DOHH2 (cell line): ENCODE results near the gene WWOX.

Source experiments
- H3F3A ChIP-seq: fragments of 200-600 bp; sonication (generic), shearing (Covaris generic); 2 replicates; pipeline ENCODE4 v1.6.0; 2016; ENCODE audit warnings: antibody characterized with exemption, mild to moderate bottlenecking; ENCODE audit not compliant: control insufficient read depth, insufficient read depth
- H3K27ac ChIP-seq: fragments of 200-600 bp; sonication (generic); 2 replicates; pipeline ENCODE4 v1.5.1; 2014; ENCODE audit warnings: low read depth, mild to moderate bottlenecking, low read length, moderate library complexity
- H3K27me3 ChIP-seq: fragments of 200-600 bp; sonication (generic); 2 replicates; pipeline ENCODE4 v1.6.1; 2014; ENCODE audit warnings: mild to moderate bottlenecking, low read length, mixed read lengths; ENCODE audit not compliant: control insufficient read depth
- H3K36me3 ChIP-seq: fragments of 200-600 bp; sonication (generic); 2 replicates; pipeline ENCODE4 v1.6.1; 2014; ENCODE audit warnings: mild to moderate bottlenecking, low read length, moderate library complexity, mixed read lengths; ENCODE audit not compliant: control insufficient read depth
- H3K4me1 ChIP-seq: fragments of 200-600 bp; sonication (generic); 2 replicates; pipeline ENCODE4 v1.6.1; 2014; ENCODE audit warnings: mild to moderate bottlenecking, low read length, mixed read lengths; ENCODE audit not compliant: control insufficient read depth
- H3K4me2 ChIP-seq: fragments of 200-600 bp; sonication (generic); 2 replicates; pipeline ENCODE4 v1.6.0; 2014; ENCODE audit warnings: mild to moderate bottlenecking, low read length, moderate library complexity
- H3K4me3 ChIP-seq: fragments of 200-600 bp; sonication (generic); 2 replicates; pipeline ENCODE4 v1.5.1; 2014; ENCODE audit warnings: mild to moderate bottlenecking, low read length, mixed read lengths
- H3K79me2 ChIP-seq: fragments of 200-600 bp; sonication (generic); 2 replicates; pipeline ENCODE4 v1.6.1; 2014; ENCODE audit warnings: mild to moderate bottlenecking, low read length, mixed read lengths; ENCODE audit not compliant: control insufficient read depth
- H3K9me2 ChIP-seq: fragments of 200-600 bp; sonication (generic); replicated peaks from 2 replicates; pipeline ENCODE4 v1.6.1; 2014; ENCODE audit warnings: mild to moderate bottlenecking, low read length, mixed read lengths; ENCODE audit not compliant: control insufficient read depth
- H3K9me3 ChIP-seq: fragments of 200-600 bp; sonication (generic); 2 replicates; pipeline ENCODE4 v1.6.1; 2014; ENCODE audit warnings: antibody characterized with exemption, low read length, mixed read lengths; ENCODE audit not compliant: control insufficient read depth, insufficient read depth
- H4K20me1 ChIP-seq: fragments of 200-600 bp; sonication (generic); 2 replicates; pipeline ENCODE4 v1.6.0; 2014; ENCODE audit warnings: low read depth, mild to moderate bottlenecking, antibody characterized with exemption, low read length, moderate library complexity; ENCODE audit not compliant: control insufficient read depth, insufficient read depth
- CTCF ChIP-seq: fragments of 200-600 bp; sonication (generic); IDR thresholded peaks from one replicate; pipeline ENCODE4 v1.5.1; 2014; ENCODE audit warnings: antibody characterized with exemption, mild to moderate bottlenecking, low read depth, low read length; ENCODE audit not compliant: poor library complexity, severe bottlenecking
- EZH2phosphoT487 ChIP-seq: fragments of 200-600 bp; sonication (generic); IDR thresholded peaks from 2 replicates; pipeline ENCODE4 v1.6.1; 2017; ENCODE audit warnings: borderline replicate concordance, mild to moderate bottlenecking, antibody characterized with exemption, low read length, moderate library complexity, mixed read lengths

The WWOX gene

DNA sequence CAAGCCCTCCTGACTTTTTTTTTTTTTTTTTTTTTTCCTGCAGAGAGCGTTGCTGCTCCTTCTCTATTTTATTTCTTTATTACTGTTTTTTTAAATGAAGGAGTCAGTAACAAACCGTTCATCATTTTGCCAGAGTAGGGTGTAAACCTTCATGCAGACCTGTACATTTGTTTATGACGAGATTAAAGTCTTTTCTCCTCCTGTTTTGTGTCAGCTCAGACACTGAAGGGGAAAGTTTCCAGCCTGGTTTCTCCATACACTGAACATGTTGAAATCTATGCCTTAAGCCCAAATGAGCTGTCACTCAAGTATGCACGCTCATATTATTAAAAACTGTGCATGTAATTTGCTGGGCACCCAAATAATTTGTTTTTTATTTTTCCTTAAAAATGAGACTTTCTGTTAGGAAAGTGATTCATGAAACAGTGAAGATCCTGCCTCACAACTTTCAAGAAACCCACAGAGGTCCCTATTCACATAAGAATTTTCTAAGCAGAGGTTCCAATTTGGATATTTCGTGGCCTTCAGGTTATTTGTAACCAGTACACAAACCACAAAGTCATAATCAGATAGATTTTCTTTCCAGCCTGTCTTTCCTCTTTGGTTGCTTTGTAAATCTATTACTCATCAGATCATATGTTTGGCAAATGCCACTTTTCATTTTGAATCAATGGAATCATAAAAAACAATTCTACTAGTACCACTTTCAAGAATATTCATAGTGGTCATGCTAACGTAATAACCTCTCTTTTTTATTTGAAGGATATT, 800.8 kb downstream of the WWOX start:
- no peak overlapping the region for H3K27ac ChIP-seq
- H3K79me2 ChIP-seq = no peaks in the 10 kb centered on the region
- no peaks in the 10 kb centered on the region for H3F3A ChIP-seq
- no peaks in the 10 kb centered on the region for H4K20me1 ChIP-seq
- no peaks in the 10 kb centered on the region for H3K27me3 ChIP-seq
- no peak overlapping the region for H3K4me3 ChIP-seq
- H3K4me1 ChIP-seq = no peaks in the 10 kb centered on the region
- no peaks in the 10 kb centered on the region for H3K9me3 ChIP-seq
- no peak overlapping the region for H3K4me2 ChIP-seq
- TF ChIP-seq EZH2phosphoT487 = no peak
- TF ChIP-seq CTCF = no peak
- no peaks in the 10 kb centered on the region for H3K9me2 ChIP-seq
- H3K36me3 ChIP-seq = no peaks in the 10 kb centered on the region

DNA sequence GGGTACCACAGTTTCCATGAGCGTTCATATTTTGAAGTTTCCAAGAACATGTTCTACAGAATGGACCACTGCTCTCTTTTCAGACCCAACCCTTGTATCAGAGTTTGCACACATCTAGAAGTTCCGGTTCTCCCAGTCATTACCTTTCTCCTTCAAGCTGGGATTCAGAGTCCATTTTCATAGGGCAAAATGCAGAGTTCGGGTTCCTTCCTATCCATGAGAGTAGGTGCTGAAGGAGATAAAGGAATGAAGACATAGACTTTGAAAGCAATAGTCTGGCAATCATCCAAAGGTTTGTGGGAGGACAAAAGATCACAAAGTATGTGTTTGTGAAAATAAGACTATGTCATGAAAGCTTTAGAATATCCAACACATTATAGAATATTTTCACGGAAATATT, 801.5 kb downstream of the WWOX start:
- H3K36me3 ChIP-seq = no peaks in the 10 kb centered on the region
- no peak overlapping the region for H3K4me3 ChIP-seq
- H3K9me2 ChIP-seq = no peaks in the 10 kb centered on the region
- no peak overlapping the region for H3K4me2 ChIP-seq
- H3F3A ChIP-seq = no peaks in the 10 kb centered on the region
- no peak for TF ChIP-seq EZH2phosphoT487
- no peaks in the 10 kb centered on the region for H3K27me3 ChIP-seq
- H3K27ac ChIP-seq = no peak overlapping the region
- H3K9me3 ChIP-seq = no peaks in the 10 kb centered on the region
- H4K20me1 ChIP-seq = no peaks in the 10 kb centered on the region
- no peaks in the 10 kb centered on the region for H3K79me2 ChIP-seq
- no peaks in the 10 kb centered on the region for H3K4me1 ChIP-seq

DNA sequence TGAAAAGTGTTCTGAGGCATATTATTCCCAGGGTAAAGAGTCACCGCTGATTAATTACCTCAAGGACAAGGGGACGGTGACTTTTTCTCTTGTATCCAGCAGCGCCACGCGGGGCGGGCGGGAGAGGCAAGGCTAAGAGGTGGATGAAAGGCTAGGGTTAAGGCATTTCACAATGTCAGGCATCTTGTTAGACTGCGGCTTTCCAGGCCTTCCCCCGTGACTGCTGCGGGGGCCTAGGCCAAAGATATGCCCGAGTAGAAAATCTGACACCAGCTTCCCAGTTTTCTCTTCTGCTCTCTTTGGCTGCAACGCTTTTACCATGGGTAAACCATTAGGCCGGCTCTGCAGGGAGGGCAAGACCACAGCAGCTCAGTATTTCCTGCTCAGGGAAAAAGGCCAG, 802.9 kb downstream of the WWOX start:
- Histone ChIP-seq H3K4me2 (no peak overlapping the region), H3K9me2 (no peaks in the 10 kb centered on the region), H3K79me2 (no peaks in the 10 kb centered on the region), H3K4me3 (no peak overlapping the region), H3K27ac (no peak overlapping the region), H4K20me1 (no peaks in the 10 kb centered on the region), H3K36me3 (no peaks in the 10 kb centered on the region), H3K27me3 (no peaks in the 10 kb centered on the region), H3K4me1 (no peaks in the 10 kb centered on the region), H3K9me3 (no peaks in the 10 kb centered on the region), H3F3A (no peaks in the 10 kb centered on the region)
- TF ChIP-seq CTCF = no peak
- TF ChIP-seq EZH2phosphoT487 = no peak

- no peak for TF ChIP-seq EZH2phosphoT487
- no peak for TF ChIP-seq CTCF
- H3K27me3 ChIP-seq = no peaks in the 10 kb centered on the region
- no peak overlapping the region for H3K4me2 ChIP-seq
Observed at GRCh38 chr16:78903237-78903636, 803.8 kb downstream of the WWOX start.

More at GRCh38 chr16:78903237-78903636, 803.8 kb downstream of the WWOX start:
- Histone ChIP-seq H3K27ac (no peak overlapping the region), H3K4me1 (no peaks in the 10 kb centered on the region), H3K79me2 (no peaks in the 10 kb centered on the region), H3K9me2 (no peaks in the 10 kb centered on the region), H3K9me3 (no peaks in the 10 kb centered on the region), H4K20me1 (no peaks in the 10 kb centered on the region), H3F3A (no peaks in the 10 kb centered on the region), H3K36me3 (no peaks in the 10 kb centered on the region), H3K4me3 (no peak overlapping the region)
